GM04503 (cell line): ENCODE results near the gene MARK2.
"Not testable (repeated sequence)": the region's sequence is repeated elsewhere in the genome, so short reads cannot be mapped to it uniquely, and the experiment has no call there.

ENCODE experiments used
- DNase-seq: peaks from one replicate; pipeline ENCODE4 v3.0.0-alpha.2; 2012; ENCODE audit warnings: low read depth

Gene MARK2

DNA sequence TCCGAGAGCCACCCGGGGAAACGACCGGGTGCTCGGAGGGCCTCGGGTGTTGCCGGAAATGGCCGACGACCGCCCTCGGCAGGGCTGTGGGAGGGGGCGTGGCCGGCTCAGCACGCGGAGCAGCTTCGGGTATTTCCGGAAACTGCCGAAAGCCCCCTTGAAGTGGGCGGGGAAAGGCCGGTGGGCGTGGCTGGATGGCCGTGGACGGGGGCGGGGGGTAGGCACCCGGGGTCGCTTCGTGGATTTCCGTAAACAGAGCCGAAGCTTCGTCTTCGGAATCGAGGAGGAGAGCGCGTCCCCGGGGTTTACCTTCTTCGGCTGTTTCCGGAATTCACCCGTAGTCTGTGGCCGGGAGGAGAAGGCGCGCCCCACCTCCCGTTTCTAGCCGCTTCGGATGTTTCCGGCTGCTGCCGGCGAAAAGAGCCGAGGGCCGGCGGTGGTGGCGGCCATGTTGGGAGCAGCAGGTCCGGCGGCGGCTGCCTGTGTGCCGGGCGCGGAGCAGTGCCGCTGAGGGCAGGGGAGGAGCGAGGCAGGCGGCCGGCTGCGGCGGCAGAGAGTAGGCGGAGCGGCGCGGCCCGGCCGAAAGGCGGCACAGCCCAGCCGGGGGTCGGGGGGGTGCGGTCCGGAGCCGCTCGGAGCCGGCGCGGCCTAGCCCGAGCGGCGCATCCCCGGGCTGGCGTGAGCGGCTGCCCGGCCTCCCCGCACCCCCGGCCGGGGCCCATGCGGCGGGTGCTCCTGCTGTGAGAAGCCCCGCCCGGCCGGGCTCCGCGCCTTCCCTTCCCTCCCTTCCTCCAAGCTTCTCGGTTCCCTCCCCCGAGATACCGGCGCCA is at the start of gene MARK2:
MARK2 (plus strand) TSS at position 433 of the 830 bp plus-strand sequence; CDS start at position 830, 397 bp downstream.
- peak; percentile 81 for DNase-seq

DNA sequence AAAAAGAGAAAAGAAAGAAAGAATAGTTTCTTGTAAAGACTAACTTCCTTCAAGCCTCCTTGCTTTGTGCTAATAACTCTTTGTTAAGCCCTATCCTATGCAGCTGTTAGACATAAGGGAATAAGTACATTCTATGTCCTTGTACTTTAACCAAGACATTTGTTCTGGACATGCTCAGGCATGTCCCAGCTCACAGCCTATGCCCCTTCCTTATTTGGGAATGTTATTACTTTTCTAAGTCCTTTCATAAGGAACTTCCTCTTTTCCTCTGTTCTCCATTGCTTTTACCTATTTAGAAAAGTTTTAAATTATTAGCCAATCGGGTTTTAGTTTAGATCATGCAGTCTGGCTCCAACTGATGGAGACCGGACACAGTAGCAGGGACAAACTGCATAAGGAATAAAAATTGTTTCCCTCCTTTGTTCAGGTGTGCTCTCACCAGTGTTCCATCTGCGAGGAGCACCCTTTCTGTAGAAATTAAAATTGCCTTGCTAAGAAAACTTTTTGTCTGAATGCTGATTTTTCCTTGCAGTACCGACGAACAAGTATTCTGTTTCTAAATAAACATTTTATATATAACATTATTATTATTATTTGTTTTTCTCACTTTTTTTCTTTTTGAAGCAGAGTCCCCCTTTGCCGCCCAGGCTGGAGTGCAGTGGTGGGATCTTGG is 47.3 kb upstream of the MARK2 start:
- no peak for DNase-seq

DNA sequence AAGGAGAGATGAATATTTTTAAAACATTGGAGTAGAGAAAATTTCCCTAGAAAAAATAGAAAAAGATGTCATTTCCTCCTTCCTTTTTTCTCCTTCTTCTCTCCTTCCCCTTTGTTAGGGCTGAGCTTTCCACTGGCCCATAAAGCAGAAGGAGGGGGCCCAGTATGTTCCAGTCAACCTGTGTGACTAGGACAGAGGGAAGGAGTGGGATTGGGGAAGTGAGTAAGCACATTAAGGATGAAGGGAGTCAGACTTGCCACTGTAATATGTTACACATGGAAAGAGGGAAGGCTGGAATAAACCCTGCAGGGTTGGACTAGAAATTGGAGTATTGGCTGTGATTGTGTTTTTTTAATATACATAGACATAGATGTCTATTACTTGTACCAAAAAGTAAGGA is 45.7 kb upstream of the MARK2 start:
- DNase-seq: no peak

DNA sequence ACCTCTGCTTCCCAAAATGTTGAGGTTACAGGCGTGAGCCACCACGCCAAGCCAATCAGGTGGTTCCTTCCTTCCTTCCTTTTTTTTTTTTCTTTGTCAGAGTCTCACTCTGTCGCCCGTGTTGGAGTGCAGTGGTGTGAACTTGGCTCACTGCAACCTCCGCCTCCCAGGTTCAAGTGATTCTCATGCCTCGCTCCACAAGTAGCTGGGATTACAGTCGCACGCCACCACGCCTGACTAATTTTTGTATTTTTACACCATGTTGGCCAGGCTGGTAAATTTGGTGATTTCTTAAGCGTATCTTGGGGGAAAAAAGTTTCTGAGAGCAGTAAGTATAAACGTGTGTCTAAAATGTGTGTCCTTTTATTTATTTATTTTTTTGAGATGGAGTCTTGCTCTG is 43.8 kb upstream of the MARK2 start:
- DNase-seq: no peak

DNA sequence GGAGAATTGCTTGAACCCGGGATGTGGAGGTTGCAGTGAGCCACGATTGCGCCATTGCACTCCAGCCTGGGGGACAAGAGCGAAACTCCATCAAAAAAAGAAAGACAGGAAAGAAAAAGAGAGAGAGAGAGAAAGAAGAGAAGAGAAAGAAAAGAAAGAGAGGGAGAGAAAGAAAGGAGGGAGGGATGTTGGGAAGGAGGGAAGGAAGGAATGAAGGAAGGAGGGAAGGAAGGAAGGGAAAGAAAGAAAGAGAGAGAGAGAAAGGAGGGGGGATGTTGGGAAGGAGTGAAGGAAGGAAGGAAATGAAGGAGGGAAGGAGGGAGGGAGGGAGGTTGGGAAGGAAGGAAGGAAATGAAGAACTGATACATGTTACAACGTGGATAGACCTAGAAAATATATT is 38.0 kb upstream of the MARK2 start:
- DNase-seq: no peak

DNA sequence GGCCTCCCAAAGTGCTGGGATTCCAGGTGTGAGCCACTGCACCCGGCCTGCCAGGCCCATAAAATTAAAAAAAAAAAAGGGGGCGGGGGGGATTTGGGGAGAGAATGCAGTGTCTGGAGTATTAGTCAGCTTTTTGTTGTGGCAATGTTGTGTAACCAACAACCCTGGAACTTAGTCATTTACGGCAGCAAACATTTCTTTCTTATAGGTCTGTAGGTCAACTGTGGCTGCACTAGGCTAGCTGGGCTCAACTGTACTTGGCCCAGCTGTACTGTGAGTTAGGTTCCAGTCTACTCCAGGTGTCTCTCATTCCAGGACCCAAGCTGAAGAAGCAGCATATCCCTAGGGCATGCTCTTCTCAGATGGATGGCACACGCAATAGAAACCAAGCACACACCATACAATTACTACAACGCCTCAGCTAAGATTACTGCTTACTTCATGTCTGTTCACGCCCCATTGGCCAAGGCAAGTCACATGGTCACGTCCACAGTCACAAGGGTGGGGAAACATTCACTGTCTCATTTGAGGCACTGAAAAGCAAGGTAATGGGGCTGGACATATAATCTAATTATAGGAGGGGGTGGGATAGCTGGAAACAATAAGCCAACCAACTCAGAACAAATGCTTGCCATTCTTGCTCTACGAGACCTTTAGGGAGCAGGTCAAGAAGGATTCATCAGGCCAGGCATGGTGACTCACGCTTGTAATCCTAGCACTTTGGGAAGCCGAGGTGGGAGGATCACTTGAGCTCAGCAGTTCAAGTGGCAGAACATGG is 36.1 kb upstream of the MARK2 start:
- DNase-seq: peak; percentile 24

DNA sequence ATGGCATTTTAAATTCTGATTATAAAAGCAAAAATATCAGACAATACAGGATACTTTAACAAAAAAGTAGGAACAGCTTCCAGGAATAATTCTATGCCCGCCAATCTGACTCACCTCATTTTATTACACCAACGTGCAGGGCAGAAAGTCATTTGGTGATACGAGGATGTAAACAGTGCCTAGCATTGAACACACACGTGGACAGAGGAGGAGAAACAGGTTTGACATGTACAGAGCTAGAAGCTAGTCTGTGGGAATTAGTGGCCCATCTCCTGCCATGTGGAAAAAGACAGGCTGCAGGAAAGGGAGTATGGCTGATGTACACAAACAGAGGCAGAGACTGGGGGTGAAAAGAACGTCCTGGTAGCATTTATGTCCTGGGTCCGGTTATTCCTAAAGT is 34.7 kb upstream of the MARK2 start:
- no peak for DNase-seq

DNA sequence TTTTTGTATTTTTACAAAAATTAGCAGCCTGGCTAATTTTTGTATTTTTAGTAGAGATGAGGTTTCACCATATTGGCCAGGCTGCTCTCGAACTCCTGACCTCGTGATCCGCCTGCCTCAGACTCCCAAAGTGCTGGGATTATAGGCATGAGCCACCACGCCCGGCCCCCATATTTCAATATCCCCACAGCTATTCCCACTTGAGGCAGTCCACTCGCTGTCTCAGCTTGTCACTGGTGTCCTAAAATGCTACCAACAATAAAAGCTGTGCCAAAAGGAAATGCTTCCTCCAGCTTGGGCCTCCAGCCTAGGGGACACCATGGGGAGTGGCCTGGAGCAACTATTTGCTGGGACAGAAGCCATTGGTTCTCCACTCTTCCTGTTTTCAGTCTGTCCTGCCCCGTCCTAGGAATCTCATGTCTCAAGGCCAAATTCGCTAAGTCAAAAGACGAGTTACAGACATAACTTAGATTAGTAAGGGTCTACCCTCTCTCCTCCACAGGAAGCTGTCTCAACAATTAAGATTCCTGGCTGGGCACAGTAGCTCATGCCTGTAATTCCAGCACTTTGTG is 33.0 kb upstream of the MARK2 start:
- no peak for DNase-seq

DNA sequence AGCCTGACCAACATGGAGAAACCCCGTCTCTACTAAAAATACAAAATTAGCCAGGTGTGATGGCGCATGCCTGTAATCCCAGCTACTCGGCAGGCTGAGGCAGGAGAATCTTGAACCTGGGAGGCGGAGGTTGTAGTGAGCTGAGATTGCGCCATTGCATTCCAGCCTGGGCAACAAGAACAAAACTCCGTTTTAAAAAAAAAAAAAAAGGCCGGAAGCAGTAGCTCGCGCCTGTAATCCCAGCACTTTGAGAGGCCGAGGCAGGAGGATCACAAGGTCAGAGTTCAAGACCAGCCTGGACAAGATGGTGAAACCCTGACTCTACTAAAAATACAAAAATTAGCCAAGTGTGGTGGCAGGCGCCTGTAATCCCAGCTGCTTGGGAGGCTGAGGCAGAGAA is 28.5 kb upstream of the MARK2 start:
- DNase-seq: not testable (repeated sequence)

DNA sequence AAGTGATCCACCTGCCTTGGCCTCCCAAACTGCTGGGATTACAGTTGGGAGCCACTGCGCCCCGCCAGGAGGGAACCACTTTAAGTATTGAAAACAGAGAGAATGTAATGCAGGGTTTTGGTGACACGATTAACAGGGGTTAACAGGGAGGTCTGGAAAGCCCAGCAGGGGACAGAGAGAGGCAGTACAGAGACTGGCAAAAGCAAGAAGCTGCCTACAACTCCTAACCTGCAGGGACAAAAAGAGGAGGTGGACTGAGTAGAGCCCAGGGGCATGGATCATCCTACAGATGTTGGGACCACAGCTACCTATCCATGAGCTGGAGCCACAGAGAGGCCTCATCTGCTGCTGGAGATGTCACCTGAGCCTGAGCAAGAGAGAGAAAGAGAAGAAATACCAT is 27.4 kb upstream of the MARK2 start:
- DNase-seq: no peak

DNA sequence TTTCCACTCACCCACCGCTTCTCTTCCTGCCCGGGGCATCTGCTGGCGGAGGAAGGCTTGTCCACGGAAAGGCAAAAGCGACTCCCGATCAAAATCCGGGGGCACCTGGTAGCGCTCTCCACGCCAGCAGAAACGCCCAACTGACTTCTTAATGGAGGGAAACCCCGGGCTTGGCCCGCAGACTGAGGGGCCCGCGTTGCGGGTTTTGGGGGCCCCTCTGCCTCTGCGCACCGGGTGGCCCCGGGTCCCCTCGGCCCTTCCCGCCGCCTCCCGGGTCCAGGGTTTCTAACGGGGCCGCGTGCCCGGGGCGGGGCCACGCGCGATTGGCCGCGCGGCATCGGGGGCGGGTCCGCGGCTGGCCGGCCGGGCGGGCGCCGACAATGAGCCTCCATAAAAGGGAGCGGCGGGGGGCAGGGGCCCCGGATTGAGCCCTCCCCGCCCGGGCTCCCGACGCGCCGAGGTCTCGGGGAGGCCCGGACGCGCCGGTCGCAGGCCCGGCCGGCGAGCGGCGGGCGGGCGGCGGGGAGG is 25.8 kb upstream of the MARK2 start, which contains the start of gene SPINDOC:
SPINDOC (plus strand) TSS at position 422 of the 528 bp plus-strand sequence. CDS start 231 bp downstream, outside the sequence.
- DNase-seq: no peak

DNA sequence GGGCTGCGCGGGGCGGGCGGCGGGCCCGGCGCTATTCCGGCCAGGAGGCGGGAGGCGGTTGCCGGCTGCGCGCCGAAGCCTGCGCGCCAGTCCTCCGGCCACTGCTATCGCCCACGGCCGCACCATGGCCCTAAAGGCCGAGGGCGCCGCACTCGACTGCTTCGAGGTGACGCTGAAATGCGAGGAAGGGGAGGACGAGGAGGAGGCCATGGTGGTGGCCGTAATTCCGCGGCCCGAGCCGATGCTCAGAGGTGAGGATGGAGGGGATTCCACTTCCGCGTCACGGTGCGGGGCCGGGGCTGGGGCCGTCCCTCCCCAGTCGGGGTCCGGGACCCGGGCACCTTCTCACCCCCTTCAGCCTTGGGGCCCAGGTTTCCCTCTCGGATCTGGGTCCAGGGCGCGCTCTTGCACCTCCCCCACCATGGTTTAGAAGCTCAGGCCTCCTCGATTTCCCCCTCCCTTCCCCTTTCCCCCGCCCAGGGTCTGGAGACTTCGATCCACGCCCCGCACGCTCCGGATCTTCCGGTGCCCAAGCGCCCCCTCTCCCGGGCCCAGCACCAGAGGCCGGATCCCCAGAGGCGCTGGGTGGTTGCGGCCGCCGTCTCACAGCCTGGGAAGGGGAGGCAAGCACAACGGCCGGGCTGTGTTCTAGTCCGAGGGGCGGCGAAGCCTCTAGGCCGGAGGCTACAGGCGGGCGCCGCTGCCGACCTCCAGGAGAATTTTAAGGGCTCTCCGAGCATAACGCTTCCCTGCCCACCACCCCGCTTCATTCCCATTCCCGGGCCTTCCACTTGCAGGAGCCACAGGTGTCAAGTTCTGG is 25.1 kb upstream of the MARK2 start:
- DNase-seq: no peak

DNA sequence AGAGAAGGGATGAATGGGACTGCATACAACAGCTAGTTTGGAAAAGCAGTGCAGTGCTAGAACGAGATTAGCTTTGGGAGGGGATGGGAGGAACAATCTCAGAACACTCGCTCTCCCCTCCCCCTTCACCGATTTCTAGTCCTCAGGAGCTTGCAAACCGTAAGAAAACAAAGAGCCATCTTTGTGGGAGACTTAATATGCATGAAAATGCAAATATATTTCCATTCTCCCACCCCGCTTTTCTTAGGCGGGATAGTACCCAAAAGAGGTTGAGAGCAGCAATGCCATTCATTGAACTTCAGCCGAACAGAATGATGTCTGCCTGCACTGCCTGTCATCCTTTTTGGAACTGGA is 24.6 kb upstream of the MARK2 start:
- no peak for DNase-seq

DNA sequence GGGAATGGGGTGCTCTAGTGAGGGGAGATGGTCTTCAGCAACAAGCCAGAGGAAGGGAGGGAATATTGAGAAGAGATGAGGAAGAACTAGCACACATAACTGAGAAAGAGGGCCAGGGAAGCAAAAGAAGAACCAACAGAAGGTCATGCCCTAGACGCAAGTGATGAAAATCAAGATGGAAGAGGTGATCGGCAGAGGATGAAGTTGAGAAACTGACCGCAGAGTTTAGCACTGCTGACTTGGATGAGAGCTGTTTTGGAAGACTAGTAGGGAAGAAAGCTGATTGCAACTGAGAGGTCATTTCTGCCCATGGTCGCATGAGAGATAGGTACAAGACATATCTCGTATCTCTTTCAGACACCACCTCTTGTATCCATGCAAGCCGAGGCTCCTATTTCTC is 22.7 kb upstream of the MARK2 start:
- DNase-seq: no peak

DNA sequence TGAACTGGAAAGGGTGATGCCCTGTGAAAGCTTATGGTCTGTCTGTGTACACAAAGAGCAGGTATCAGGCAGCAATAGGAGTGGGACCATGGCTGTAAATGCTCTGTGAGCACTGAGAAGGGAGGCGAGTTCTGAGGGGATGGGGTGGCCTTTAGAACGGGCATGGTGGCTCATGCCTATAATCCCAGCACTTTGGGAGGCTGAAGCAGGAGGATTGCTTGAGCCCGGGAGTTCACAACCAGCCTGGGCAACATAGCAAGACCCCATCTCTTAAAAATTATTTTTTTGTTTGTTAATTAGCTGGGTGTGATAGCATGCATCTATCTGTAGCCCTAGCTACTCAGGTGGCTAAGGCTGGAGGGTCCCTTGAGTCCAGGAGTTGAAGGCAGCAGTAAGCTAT is 22.2 kb upstream of the MARK2 start:
- DNase-seq: no peak

DNA sequence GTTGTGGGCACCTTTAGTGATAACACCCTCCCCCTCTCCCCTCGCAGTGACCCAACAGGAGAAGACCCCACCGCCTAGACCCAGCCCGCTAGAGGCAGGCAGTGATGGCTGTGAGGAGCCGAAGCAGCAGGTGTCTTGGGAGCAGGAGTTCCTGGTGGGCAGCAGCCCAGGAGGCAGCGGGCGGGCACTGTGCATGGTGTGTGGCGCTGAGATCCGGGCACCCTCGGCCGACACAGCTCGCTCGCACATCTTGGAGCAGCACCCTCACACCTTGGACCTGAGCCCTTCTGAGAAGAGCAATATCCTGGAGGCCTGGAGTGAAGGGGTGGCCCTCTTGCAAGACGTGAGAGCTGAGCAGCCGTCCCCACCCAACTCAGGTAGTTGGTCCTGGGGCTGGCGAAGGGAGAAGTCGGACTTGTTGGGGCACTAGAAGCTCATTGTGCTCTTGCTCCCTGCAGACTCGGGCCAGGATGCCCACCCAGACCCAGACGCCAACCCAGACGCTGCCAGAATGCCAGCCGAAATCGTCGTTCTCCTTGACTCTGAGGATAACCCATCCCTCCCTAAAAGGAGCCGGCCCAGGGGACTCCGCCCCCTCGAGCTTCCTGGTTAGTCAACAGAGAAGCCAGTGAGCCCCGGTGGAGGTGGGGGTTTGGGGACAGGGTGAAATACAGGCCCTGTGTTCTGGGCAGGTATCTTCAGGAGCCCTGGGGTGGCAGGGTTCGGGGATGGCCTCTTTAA is 21.0 kb upstream of the MARK2 start:
- DNase-seq: no peak

DNA sequence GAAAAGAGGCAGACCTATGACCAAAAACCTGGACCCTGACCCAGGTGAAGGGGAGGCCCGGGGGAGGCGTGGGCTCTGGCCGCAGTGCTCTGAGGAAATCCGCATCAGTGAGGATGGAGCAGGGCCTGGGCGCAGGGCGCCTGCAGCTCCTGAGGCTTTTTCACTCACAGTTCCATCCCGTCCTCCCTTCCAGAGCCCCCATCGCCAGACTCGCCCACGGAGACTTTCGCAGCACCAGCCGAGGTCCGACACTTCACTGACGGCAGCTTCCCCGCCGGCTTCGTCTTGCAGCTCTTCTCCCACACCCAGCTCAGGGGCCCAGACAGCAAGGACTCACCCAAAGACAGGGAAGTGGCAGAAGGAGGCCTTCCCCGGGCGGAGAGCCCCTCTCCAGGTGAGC is 20.3 kb upstream of the MARK2 start:
- no peak for DNase-seq

DNA sequence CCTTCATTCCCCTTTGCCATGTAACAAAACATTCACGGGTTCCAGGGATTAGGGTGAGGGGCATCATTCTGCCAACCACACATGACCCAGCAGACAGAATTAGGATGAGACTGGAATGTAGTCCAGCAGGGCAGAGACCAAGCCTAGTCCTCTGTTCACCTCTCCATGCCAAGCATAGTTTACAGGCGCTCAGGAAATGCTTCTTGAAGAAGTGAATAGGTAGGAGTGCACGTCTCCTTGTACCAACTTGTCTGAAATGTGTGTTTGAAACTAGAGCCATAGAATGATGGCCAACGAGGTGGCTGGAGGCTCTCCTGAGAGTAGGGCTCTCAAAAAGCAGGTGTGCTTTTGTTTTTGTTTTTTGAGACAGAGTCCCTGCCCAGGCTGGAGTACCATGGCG is 17.5 kb upstream of the MARK2 start:
- no peak for DNase-seq

DNA sequence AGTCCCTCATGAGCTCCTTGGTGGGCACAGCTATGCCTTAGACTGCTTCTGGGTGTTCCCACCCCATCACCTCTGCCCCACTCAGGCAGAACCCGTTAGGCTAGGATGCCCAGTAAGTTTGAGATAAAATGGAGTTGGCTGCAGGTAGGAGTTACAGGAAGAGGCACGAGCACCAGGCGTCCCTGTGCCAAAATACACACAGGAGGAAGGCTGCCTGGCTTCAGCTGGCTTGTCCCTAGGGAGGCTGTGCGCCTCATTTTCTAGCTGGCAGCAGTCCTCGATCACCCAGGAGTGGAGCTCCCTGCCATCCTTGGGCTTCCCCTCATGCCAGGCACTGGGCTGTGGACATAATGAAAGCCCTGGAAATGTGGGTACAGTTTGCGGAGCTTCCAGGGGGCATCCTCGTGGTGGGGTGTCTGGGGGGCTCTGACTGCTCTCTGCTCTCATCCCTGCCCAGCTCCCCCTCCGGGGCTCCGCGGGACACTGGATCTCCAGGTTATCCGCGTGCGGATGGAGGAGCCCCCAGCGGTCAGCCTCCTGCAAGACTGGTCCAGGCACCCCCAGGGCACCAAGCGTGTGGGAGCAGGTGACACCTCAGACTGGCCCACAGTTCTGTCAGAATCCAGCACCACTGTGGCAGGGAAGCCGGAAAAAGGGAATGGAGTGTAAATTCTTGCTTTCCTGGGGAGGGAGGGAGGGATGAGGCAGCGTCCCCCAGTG is 12.3 kb upstream of the MARK2 start:
- DNase-seq: no peak
